Neural cell (in vitro differentiated cells): ENCODE measurements around the gene CTDSPL. TPM values are rescaled to one million over a fixed set of nuclear protein-coding genes. Genes with fewer than 3 reads are reported as not detected.

ENCODE experiments used
- H2AFZ ChIP-seq: fragments of 200-600, 300-800 bp; sonication (generic), shearing (Covaris generic); 2 replicates; pipeline ENCODE4 v1.6.0; 2014; ENCODE audit warnings: low read depth, mild to moderate bottlenecking, antibody characterized with exemption, low read length, moderate library complexity
- H3F3A ChIP-seq: fragments of 200-600 bp; shearing (Covaris generic); 2 replicates; pipeline ENCODE4 v1.6.1; 2016; ENCODE audit warnings: mild to moderate bottlenecking, moderate library complexity, mixed read lengths, antibody characterized with exemption, low read length; ENCODE audit not compliant: insufficient read depth, poor library complexity, severe bottlenecking
- H3K27ac ChIP-seq: fragments of 200-600, 300-800 bp; sonication (generic), shearing (Covaris generic); 2 replicates; pipeline ENCODE4 v1.5.1; 2014; ENCODE audit warnings: mild to moderate bottlenecking, low read length, moderate library complexity
- H3K27me3 ChIP-seq: fragments of 300-800, 200-600 bp; sonication (generic), shearing (Covaris generic); 2 replicates; pipeline ENCODE4 v1.6.0; 2014; ENCODE audit warnings: mild to moderate bottlenecking, low read depth, low read length, moderate library complexity; ENCODE audit not compliant: insufficient read depth
- H3K36me3 ChIP-seq: fragments of 300-800, 200-600 bp; sonication (generic), shearing (Covaris generic); 2 replicates; pipeline ENCODE4 v1.5.1; 2014; ENCODE audit warnings: mild to moderate bottlenecking, antibody characterized with exemption, low read length, moderate library complexity; ENCODE audit not compliant: insufficient read depth
- H3K4me2 ChIP-seq: fragments of 300-800, 200-600 bp; sonication (generic), shearing (Covaris generic); 2 replicates; pipeline ENCODE4 v1.6.0; 2014; ENCODE audit warnings: mild to moderate bottlenecking, low read length
- H3K4me3 ChIP-seq: fragments of 300-800, 200-600 bp; sonication (generic), shearing (Covaris generic); 2 replicates; pipeline ENCODE4 v1.5.1; 2014; ENCODE audit warnings: mild to moderate bottlenecking, low read length, moderate library complexity
- H3K79me2 ChIP-seq: fragments of 200-600 bp; shearing (Covaris generic); replicated peaks from 2 replicates; pipeline ENCODE4 v1.6.0; 2014; ENCODE audit warnings: mild to moderate bottlenecking, low read length, moderate library complexity; ENCODE audit not compliant: insufficient read depth
- H3K9ac ChIP-seq: fragments of 300-800, 200-600 bp; sonication (generic), shearing (Covaris generic); 2 replicates; pipeline ENCODE4 v1.6.1; 2016; ENCODE audit warnings: mild to moderate bottlenecking, low read length, mixed read lengths
- H3K9me2 ChIP-seq: fragments of 200-600 bp; shearing (Covaris generic); 2 replicates; pipeline ENCODE4 v1.6.1; 2016; ENCODE audit warnings: mild to moderate bottlenecking, low read length, mixed read lengths; ENCODE audit not compliant: insufficient read depth
- H3K9me3 ChIP-seq: fragments of 200-600, 300-800 bp; sonication (generic), shearing (Covaris generic); 2 replicates; pipeline ENCODE4 v1.6.1; 2016; ENCODE audit warnings: mild to moderate bottlenecking, mixed run types, low read length, moderate library complexity, mixed read lengths
- H4K20me1 ChIP-seq: fragments of 200-600 bp; shearing (Covaris generic); 2 replicates; pipeline ENCODE4 v1.6.1; 2016; ENCODE audit warnings: mild to moderate bottlenecking, mixed run types; ENCODE audit not compliant: insufficient read depth
- EP300 ChIP-seq: fragments of 450-650 bp; conservative IDR thresholded peaks from 2 replicates; pipeline ENCODE4 v1.6.1; 2014; ENCODE audit warnings: antibody characterized with exemption, mild to moderate bottlenecking, moderate library complexity; ENCODE audit not compliant: poor library complexity, severe bottlenecking
- EZH2 ChIP-seq: fragments of 200-600, 300-800 bp; shearing (Covaris generic), sonication (generic); IDR thresholded peaks from 2 replicates; pipeline ENCODE4 v1.6.1; 2014; ENCODE audit warnings: antibody characterized with exemption, low read length, borderline replicate concordance, mild to moderate bottlenecking; ENCODE audit not compliant: insufficient read depth, poor library complexity, severe bottlenecking
- MXI1 ChIP-seq: fragments of 450-650 bp; conservative IDR thresholded peaks from 2 replicates; pipeline ENCODE4 v1.6.1; 2014; ENCODE audit warnings: antibody characterized with exemption, mild to moderate bottlenecking; ENCODE audit not compliant: poor library complexity, severe bottlenecking
- POLR2AphosphoS5 ChIP-seq: IDR thresholded peaks from 2 replicates; pipeline ENCODE4 v1.6.1; 2012
- RAD21 ChIP-seq: fragments of 450-650 bp; conservative IDR thresholded peaks from 2 replicates; pipeline ENCODE4 v1.6.1; 2014; ENCODE audit warnings: antibody characterized with exemption, mild to moderate bottlenecking, moderate library complexity
- SMC3 ChIP-seq: fragments of 450-650 bp; conservative IDR thresholded peaks from 2 replicates; pipeline ENCODE4 v1.6.1; 2014; ENCODE audit warnings: antibody characterized with exemption, mild to moderate bottlenecking, moderate library complexity; ENCODE audit not compliant: poor library complexity
- TAF1 ChIP-seq: IDR thresholded peaks from 2 replicates; pipeline ENCODE4 v1.6.1; 2012; ENCODE audit warnings: low read depth
- polyA plus RNA-seq: library from polyadenylated mRNA; depleted of rRNA; stranded (reverse); fragments of >200 nt; gene quantifications from 2 replicates; pipeline ENCODE4 v1.2.3, GENCODE V29; 2014
- TF ChIP-seq, protein P1 (sequence below): fragments of 450-650 bp; IDR thresholded peaks from 2 replicates; pipeline ENCODE4 v1.5.1; 2014; ENCODE audit warnings: antibody characterized with exemption, mild to moderate bottlenecking, moderate library complexity; ENCODE audit not compliant: poor library complexity, severe bottlenecking
- TF ChIP-seq, protein P2 (sequence below): IDR thresholded peaks from 2 replicates; pipeline ENCODE4 v1.6.1; 2012; ENCODE audit warnings: borderline replicate concordance

The CTDSPL gene
- polyA plus RNA-seq, 1 donor from 2014 or later = 17.0 TPM

DNA sequence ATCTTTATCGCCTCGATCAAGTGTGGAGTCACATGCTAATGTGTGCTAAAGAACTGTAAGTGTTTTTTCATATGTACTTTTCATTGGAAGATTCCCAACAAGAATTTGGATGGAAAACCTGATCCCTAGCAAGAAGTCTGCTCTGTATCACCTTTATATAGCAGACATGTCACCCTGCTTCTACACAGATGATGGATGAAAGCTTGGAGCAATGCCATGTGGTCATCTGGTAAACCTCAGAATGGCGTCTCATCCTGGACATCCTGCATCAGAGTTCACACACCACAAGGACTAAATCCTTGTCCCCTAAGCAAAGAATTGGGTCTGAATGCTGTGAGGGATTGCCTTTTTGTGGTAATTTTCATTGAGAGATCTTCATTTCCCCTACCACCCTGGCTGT, 42.1 kb upstream of the CTDSPL start:
- H3K4me3 ChIP-seq = no peak overlapping the region

DNA sequence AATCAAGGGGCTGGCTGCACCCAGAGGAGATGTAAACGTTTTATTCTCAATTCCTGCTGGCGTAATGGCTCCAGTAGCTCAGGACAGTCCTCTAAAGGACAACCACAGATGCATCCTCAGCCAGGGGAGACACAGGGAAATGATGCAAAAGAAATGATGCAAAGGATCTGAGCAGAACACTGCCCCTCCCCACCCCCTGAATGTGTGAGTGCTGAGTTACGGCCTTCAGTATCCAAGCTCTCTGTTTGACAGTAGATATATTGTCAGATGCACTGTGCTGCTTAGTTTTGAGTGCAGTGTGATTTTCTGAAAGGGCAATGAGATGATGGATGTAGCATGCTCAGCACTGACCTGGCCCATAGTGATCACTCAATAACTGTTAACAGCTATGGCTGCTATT, 41.4 kb upstream of the CTDSPL start:
- Histone ChIP-seq H3K4me3 (no peak overlapping the region), H3F3A (no peaks in the 10 kb centered on the region), H3K79me2 (no peaks in the 10 kb centered on the region), H3K9me2 (no peaks in the 10 kb centered on the region), H3K36me3 (no peaks in the 10 kb centered on the region), H4K20me1 (no peaks in the 10 kb centered on the region), H3K4me2 (no peak overlapping the region), H3K27ac (no peak overlapping the region), H2AFZ (no peak overlapping the region), H3K27me3 (no peaks in the 10 kb centered on the region), H3K9ac (no peak overlapping the region), H3K9me3 (no peaks in the 10 kb centered on the region)
- TF ChIP-seq, protein P1, sequence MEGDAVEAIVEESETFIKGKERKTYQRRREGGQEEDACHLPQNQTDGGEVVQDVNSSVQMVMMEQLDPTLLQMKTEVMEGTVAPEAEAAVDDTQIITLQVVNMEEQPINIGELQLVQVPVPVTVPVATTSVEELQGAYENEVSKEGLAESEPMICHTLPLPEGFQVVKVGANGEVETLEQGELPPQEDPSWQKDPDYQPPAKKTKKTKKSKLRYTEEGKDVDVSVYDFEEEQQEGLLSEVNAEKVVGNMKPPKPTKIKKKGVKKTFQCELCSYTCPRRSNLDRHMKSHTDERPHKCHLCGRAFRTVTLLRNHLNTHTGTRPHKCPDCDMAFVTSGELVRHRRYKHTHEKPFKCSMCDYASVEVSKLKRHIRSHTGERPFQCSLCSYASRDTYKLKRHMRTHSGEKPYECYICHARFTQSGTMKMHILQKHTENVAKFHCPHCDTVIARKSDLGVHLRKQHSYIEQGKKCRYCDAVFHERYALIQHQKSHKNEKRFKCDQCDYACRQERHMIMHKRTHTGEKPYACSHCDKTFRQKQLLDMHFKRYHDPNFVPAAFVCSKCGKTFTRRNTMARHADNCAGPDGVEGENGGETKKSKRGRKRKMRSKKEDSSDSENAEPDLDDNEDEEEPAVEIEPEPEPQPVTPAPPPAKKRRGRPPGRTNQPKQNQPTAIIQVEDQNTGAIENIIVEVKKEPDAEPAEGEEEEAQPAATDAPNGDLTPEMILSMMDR = no peak
- no peak for TF ChIP-seq EZH2
- no peak for TF ChIP-seq EP300
- TF ChIP-seq, protein P2, sequence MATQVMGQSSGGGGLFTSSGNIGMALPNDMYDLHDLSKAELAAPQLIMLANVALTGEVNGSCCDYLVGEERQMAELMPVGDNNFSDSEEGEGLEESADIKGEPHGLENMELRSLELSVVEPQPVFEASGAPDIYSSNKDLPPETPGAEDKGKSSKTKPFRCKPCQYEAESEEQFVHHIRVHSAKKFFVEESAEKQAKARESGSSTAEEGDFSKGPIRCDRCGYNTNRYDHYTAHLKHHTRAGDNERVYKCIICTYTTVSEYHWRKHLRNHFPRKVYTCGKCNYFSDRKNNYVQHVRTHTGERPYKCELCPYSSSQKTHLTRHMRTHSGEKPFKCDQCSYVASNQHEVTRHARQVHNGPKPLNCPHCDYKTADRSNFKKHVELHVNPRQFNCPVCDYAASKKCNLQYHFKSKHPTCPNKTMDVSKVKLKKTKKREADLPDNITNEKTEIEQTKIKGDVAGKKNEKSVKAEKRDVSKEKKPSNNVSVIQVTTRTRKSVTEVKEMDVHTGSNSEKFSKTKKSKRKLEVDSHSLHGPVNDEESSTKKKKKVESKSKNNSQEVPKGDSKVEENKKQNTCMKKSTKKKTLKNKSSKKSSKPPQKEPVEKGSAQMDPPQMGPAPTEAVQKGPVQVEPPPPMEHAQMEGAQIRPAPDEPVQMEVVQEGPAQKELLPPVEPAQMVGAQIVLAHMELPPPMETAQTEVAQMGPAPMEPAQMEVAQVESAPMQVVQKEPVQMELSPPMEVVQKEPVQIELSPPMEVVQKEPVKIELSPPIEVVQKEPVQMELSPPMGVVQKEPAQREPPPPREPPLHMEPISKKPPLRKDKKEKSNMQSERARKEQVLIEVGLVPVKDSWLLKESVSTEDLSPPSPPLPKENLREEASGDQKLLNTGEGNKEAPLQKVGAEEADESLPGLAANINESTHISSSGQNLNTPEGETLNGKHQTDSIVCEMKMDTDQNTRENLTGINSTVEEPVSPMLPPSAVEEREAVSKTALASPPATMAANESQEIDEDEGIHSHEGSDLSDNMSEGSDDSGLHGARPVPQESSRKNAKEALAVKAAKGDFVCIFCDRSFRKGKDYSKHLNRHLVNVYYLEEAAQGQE = no peak

More for the DNA sequence above, 42.1 kb upstream of the CTDSPL start:
- no peak overlapping the region for H3K4me2 ChIP-seq
- no peak for TF ChIP-seq EP300
- TF ChIP-seq SMC3 = no peak
- no peak for TF ChIP-seq POLR2AphosphoS5
- no peak for TF ChIP-seq TAF1
- TF ChIP-seq RAD21 = no peak
- TF ChIP-seq, protein P1 = no peak
- TF ChIP-seq EZH2 = no peak
- TF ChIP-seq, protein P2 = no peak
- TF ChIP-seq MXI1 = no peak
- H3K9me3 ChIP-seq = no peaks in the 10 kb centered on the region
- no peaks in the 10 kb centered on the region for H3K79me2 ChIP-seq
- H3K27ac ChIP-seq = no peak overlapping the region
- no peaks in the 10 kb centered on the region for H3K9me2 ChIP-seq
- H4K20me1 ChIP-seq = no peaks in the 10 kb centered on the region
- H3F3A ChIP-seq = no peaks in the 10 kb centered on the region
- no peaks in the 10 kb centered on the region for H3K27me3 ChIP-seq
- H2AFZ ChIP-seq = no peak overlapping the region
- no peak overlapping the region for H3K9ac ChIP-seq
- no peaks in the 10 kb centered on the region for H3K36me3 ChIP-seq
